Right renal cortex interstitium (tissue), 3 donors: ENCODE results near the gene ADAM20. TPM values are rescaled to one million over a fixed set of nuclear protein-coding genes. Genes with fewer than 3 reads are reported as not detected.

ENCODE experiments used
- polyA plus RNA-seq, 3 donors: library from polyadenylated mRNA; unstranded; fragments of 120-200 nt; gene quantifications; one replicate each; pipeline ENCODE4 v1.2.1, GENCODE V29; 2013; ENCODE audit not compliant: insufficient read length in 3 of 3

Gene ADAM20
- polyA plus RNA-seq, 3 donors = 0.11 to 0.16 (median 0.14) TPM

Other genes with a start within 250 kb of the ADAM20 start
- 10 to 100 TPM; 76.0 to 89.2 (median 82.8) TPM for gene COX16, start 175.3 kb downstream of the ADAM20 start, polyA plus RNA-seq
- gene SYNJ2BP, start 117.9 kb downstream of the ADAM20 start, polyA plus RNA-seq = 10 to 100 TPM; 40.2 to 43.4 (median 41.0) TPM
- under 1 TPM; 0.28 to 0.47 (median 0.37) TPM for gene ADAM21, start 82.8 kb downstream of the ADAM20 start, polyA plus RNA-seq
- 10 to 100 TPM; 40.3 to 42.1 (median 40.8) TPM for gene MED6, start 65.7 kb upstream of the ADAM20 start, polyA plus RNA-seq
- 1 to 10 TPM; 3.1 to 4.2 (median 3.7) TPM for gene TTC9, start 106.9 kb upstream of the ADAM20 start, polyA plus RNA-seq